Spinal cord (tissue), 10 donors: ENCODE data around the gene GNAZ. TPM values are rescaled to one million over a fixed set of nuclear protein-coding genes. Genes with fewer than 3 reads are reported as not detected.
"Not testable (repeated sequence)": the region's sequence is repeated elsewhere in the genome, so short reads cannot be mapped to it uniquely, and the experiment has no call there.

ENCODE experiments used
- DNase-seq, 6 donors: peaks; one replicate each; pipeline versions ENCODE4 v3.0.0 to v3.0.0-alpha.2; 2013 to 2015; ENCODE audit warnings: low spot score in 6 of 6, low read depth in 4 of 6
- H3K27ac ChIP-seq: one replicate; pipeline ENCODE4 v1.5.1; 2013; ENCODE audit warnings: low read depth, low read length, control low read depth
- H3K27me3 ChIP-seq: one replicate; pipeline ENCODE4 v1.6.1; 2013; ENCODE audit warnings: low read length; ENCODE audit not compliant: control insufficient read depth, insufficient read depth
- H3K36me3 ChIP-seq: one replicate; pipeline ENCODE4 v1.6.1; 2013; ENCODE audit warnings: low read length; ENCODE audit not compliant: control insufficient read depth, insufficient read depth
- H3K4me1 ChIP-seq: one replicate; pipeline ENCODE4 v1.6.1; 2013; ENCODE audit warnings: low read length; ENCODE audit not compliant: control insufficient read depth, insufficient read depth
- H3K4me3 ChIP-seq: one replicate; pipeline ENCODE4 v1.5.1; 2013; ENCODE audit warnings: low read depth, low read length, control low read depth
- H3K9me3 ChIP-seq: one replicate; pipeline ENCODE4 v1.6.1; 2013; ENCODE audit warnings: low read length; ENCODE audit not compliant: control insufficient read depth, insufficient read depth
- WGBS: methylation state at CpG from one replicate; pipeline ENCODE4 v1.1.5; 2013; ENCODE audit warnings: missing lambda C conversion rate; ENCODE audit not compliant: insufficient coverage; 5-methylcytosine and 5-hydroxymethylcytosine counted together
- polyA plus RNA-seq, 2 donors: library from polyadenylated mRNA; unstranded; fragments of 120-200 nt; gene quantifications; one replicate each; pipeline ENCODE4 v1.2.1, GENCODE V29; 2013; ENCODE audit not compliant: insufficient read length in 2 of 2
- total RNA-seq, 2 donors: library from RNA; depleted of rRNA in 1 of 2; stranded (reverse); fragments of 120-200 nt in 1 of 2; fragments of >200 nt in 1 of 2; gene quantifications; one replicate each; pipeline versions ENCODE4 v1.2.3 to v1.2.4, GENCODE V29; 2013 to 2014
- donor health status: healthy.

GNAZ gene
- total and polyA plus RNA-seq, 4 donors = 33.3 to 77.9 (median 59.0) TPM

GRCh38 chr22:23042179-23042578 lies 28.1 kb upstream of the GNAZ start:
- Histone ChIP-seq H3K4me1 (no peaks in the 10 kb centered on the region), H3K27ac (no peak overlapping the region)
- WGBS = no CpG with 5 or more reads among the region's 3 CpGs

GRCh38 chr22:23044570-23044969 lies 25.7 kb upstream of the GNAZ start:
- Histone ChIP-seq H3K4me3 (no peak overlapping the region), H3K4me1 (no peaks in the 10 kb centered on the region), H3K27ac (no peak overlapping the region), H3K9me3 (peaks cover 1% of the 10 kb centered on the region), H3K36me3 (no peaks in the 10 kb centered on the region), H3K27me3 (no peaks in the 10 kb centered on the region)
- no peak for DNase-seq
- WGBS = no CpG with 5 or more reads among the region's 1 CpG

More at GRCh38 chr22:23042179-23042578, 28.1 kb upstream of the GNAZ start:
- H3K36me3 ChIP-seq = no peaks in the 10 kb centered on the region
- H3K4me3 ChIP-seq = no peak overlapping the region
- H3K9me3 ChIP-seq = peaks cover 1% of the 10 kb centered on the region
- DNase-seq = no peak
- H3K27me3 ChIP-seq = no peaks in the 10 kb centered on the region

- Histone ChIP-seq H3K36me3 (no peaks in the 10 kb centered on the region), H3K4me1 (no peaks in the 10 kb centered on the region), H3K27ac (no peak overlapping the region), H3K27me3 (no peaks in the 10 kb centered on the region), H3K9me3 (peaks cover 1% of the 10 kb centered on the region), H3K4me3 (no peak overlapping the region)
- no CpG with 5 or more reads among the region's 2 CpGs for WGBS
- no peak for DNase-seq
Measured at GRCh38 chr22:23045461-23045860, 24.9 kb upstream of the GNAZ start.

GRCh38 chr22:23047265-23047664 lies 23.1 kb upstream of the GNAZ start:
- Histone ChIP-seq H3K27me3 (no peaks in the 10 kb centered on the region), H3K4me3 (no peak overlapping the region), H3K9me3 (peaks cover 1% of the 10 kb centered on the region), H3K36me3 (no peaks in the 10 kb centered on the region), H3K27ac (no peak overlapping the region), H3K4me1 (no peaks in the 10 kb centered on the region)
- DNase-seq = no peak
- 89% methylated on average over 8 of the region's 8 CpGs for WGBS

GRCh38 chr22:23047742-23048141 lies 22.6 kb upstream of the GNAZ start:
- Histone ChIP-seq H3K27ac (no peak overlapping the region), H3K4me1 (no peaks in the 10 kb centered on the region), H3K4me3 (no peak overlapping the region), H3K27me3 (no peaks in the 10 kb centered on the region), H3K36me3 (no peaks in the 10 kb centered on the region), H3K9me3 (peaks cover 1% of the 10 kb centered on the region)
- WGBS = 96% methylated on average over 6 of the region's 6 CpGs
- DNase-seq = no peak

GRCh38 chr22:23050546-23050945 lies 19.8 kb upstream of the GNAZ start:
- not testable (repeated sequence) for H3K9me3 ChIP-seq, H3K27ac ChIP-seq, H3K4me1 ChIP-seq, H3K27me3 ChIP-seq, DNase-seq, H3K4me3 ChIP-seq, H3K36me3 ChIP-seq
- 100% methylated on average over 1 of the region's 1 CpG for whole genome bisulfite sequencing

- Histone ChIP-seq H3K4me1 (no peaks in the 10 kb centered on the region), H3K27me3 (no peaks in the 10 kb centered on the region), H3K27ac (no peak overlapping the region), H3K4me3 (no peak overlapping the region), H3K36me3 (no peaks in the 10 kb centered on the region), H3K9me3 (peaks cover 2% of the 10 kb centered on the region)
- DNase-seq = no peak
- WGBS = 44% methylated on average over 3 of the region's 5 CpGs
Measured at GRCh38 chr22:23053051-23053707, 17.1 kb upstream of the GNAZ start.

GRCh38 chr22:23053912-23054530 lies 16.3 kb upstream of the GNAZ start:
- no peak overlapping the region for H3K27ac ChIP-seq
- H3K9me3 ChIP-seq = peaks cover 2% of the 10 kb centered on the region
- DNase-seq = no peak
- H3K4me1 ChIP-seq = no peaks in the 10 kb centered on the region
- H3K36me3 ChIP-seq = no peaks in the 10 kb centered on the region
- no peaks in the 10 kb centered on the region for H3K27me3 ChIP-seq
- no peak overlapping the region for H3K4me3 ChIP-seq
- WGBS = 84% methylated on average over 8 of the region's 8 CpGs

- WGBS = 84% methylated on average over 4 of the region's 5 CpGs
- no peak overlapping the region for H3K27ac ChIP-seq
- DNase-seq = no peak
Measured at GRCh38 chr22:23054531-23055257, 15.6 kb upstream of the GNAZ start.

More at GRCh38 chr22:23054531-23055257, 15.6 kb upstream of the GNAZ start:
- H3K4me1 ChIP-seq = no peaks in the 10 kb centered on the region
- no peak overlapping the region for H3K4me3 ChIP-seq
- H3K27me3 ChIP-seq = no peaks in the 10 kb centered on the region
- H3K36me3 ChIP-seq = no peaks in the 10 kb centered on the region
- peaks cover 2% of the 10 kb centered on the region for H3K9me3 ChIP-seq
